ENCODE data around the gene COPS8.
A peak's percentile ranks its signal among the peaks of the same experiment; 100 is the strongest.

The COPS8 gene

DNA sequence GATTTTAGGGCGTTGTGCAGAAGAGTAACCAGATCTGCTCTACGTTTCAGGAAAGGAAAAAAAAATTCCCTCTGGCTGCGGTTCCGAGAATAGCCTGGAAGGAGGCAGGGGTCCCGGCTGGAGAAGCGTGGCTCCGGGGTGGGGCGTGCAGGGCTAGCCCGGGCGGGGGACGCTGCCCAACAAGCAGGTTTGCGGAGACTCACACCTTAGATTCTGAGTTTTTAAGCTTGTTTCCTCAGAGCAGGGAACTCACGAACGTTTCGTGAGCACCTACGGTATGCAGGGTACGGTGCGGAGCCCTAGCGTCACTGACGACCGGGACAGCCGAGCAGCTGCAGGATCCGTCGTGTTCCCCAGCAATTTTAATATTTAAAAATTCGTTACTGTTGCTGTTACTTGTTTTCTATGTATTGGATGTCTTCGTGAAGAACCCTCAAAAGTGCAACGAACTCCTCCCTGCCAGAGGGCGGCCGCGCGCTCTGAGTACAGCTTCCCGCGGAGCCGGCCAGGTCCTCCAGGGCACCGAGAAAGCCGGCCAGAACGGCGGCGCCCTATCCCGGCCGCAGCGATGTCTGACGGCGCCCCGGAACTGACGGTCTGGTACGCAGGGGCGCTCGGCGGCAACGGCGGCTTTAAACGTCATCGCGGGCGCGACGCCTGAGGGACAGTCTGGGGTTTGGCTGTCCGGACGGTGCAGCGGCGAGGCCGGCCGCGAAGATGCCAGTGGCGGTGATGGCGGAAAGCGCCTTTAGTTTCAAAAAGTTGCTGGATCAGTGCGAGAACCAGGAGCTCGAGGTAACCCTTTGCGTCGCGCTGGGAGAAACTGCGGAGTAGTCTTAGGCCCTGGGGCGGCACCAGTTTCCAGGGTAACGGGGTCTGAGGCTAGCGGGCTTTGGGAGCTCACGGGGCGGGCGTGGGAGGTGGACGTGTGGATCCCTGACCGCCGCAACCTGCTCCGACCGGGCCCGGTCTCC, at the start of gene COPS8:
Gene COPS8, plus strand, starts transcription at position 642 of the 974 bp plus-strand sequence. Its CDS starts 76 bp downstream, at position 718.
- no peaks in the 10 kb centered on the region for H3K9me3 Mint-ChIP-seq
- H3K4me1 Mint-ChIP-seq, result peaks cover 16% of the 10 kb centered on the region
- TF ChIP-seq, protein P1, sequence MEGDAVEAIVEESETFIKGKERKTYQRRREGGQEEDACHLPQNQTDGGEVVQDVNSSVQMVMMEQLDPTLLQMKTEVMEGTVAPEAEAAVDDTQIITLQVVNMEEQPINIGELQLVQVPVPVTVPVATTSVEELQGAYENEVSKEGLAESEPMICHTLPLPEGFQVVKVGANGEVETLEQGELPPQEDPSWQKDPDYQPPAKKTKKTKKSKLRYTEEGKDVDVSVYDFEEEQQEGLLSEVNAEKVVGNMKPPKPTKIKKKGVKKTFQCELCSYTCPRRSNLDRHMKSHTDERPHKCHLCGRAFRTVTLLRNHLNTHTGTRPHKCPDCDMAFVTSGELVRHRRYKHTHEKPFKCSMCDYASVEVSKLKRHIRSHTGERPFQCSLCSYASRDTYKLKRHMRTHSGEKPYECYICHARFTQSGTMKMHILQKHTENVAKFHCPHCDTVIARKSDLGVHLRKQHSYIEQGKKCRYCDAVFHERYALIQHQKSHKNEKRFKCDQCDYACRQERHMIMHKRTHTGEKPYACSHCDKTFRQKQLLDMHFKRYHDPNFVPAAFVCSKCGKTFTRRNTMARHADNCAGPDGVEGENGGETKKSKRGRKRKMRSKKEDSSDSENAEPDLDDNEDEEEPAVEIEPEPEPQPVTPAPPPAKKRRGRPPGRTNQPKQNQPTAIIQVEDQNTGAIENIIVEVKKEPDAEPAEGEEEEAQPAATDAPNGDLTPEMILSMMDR (IDR thresholded peaks at IDR 0.05; ENCODE audit: unreplicated experiment in 3 of 3), result peak; percentile 39 to 50 (median 47)
- no peaks in the 10 kb centered on the region for H3K27me3 Mint-ChIP-seq (ENCODE audit: low read depth)
- H3K4me3 Mint-ChIP-seq, result peak within 1 kb of the TSS; percentile 99 to 100 (median 100)
- peaks cover 6% of the 10 kb centered on the region for H3K36me3 Mint-ChIP-seq (ENCODE audit: low read depth)
- peak within 1 kb of the TSS; percentile 96 to 98 (median 97) for H3K27ac Mint-ChIP-seq

DNA sequence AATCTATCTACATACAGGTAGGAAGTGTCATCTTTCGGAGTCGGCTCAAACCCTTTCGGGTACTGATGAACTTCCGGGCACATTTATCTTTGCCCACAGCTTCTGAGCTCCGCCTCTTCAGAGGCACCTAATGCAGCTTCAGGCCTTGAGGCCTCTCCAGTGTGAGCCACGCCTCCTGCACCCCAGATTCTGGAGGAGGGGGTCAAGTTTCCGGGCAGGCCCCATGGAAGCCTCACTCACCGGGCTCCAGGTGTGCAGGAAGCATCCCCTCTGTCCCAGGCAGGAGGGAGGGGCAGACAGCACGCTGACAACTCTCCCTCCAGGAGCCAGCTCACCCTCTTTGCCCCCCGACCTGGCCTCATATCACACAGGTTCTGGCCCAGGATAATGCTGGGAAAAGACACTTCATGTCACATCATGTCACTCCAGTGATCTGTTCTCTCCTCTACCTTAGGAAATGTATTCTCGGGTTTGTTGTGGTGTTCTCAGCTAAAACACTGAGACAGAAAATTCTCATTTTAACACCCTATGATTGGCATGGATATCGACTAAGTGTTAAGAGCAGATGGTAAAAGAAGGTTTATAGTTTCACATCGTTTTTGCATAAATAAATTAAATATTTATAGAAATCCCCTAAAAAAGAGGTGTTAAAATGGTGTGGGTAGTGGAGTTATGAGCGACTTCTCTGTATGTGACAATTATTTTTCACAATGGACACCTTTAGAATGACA, 46.2 kb upstream of the COPS8 start:
- Mint-ChIP-seq H3K27ac (no peak overlapping the region), H3K27me3 (ENCODE audit: low read depth) (no peaks in the 10 kb centered on the region), H3K9me3 (no peaks in the 10 kb centered on the region), H3K4me1 (peaks cover 7% of the 10 kb centered on the region), H3K4me3 (no peak overlapping the region), H3K36me3 (ENCODE audit: low read depth) (no peaks in the 10 kb centered on the region)
- TF ChIP-seq, protein P1 (IDR thresholded peaks at IDR 0.05; ENCODE audit: unreplicated experiment in 3 of 3), result no peak

DNA sequence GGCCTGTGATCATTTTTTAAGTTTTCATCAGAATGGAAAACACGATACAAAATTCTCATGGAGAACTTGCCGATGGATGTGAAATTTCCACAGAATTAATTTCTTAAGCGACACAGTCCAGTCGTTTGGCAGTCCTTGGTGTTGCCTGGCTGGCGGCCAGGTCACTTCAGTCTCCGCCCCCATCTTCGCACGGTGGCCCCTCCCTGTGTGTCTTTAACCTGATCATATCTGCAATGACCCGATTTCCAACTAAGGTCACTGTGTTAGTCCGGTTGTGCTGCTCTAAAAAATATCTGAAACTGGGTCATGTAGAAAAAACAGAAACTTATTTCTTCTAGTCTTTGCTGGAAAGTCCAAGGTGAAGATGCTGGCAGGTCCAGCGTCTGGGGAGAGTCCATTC, 44.5 kb upstream of the COPS8 start:
- peaks cover 2% of the 10 kb centered on the region for H3K9me3 Mint-ChIP-seq
- H3K36me3 Mint-ChIP-seq (ENCODE audit: low read depth), result no peaks in the 10 kb centered on the region
- peaks cover 5% of the 10 kb centered on the region for H3K27me3 Mint-ChIP-seq (ENCODE audit: low read depth)
- no peak overlapping the region for H3K4me3 Mint-ChIP-seq
- peaks cover 7% of the 10 kb centered on the region for H3K4me1 Mint-ChIP-seq
- TF ChIP-seq, protein P1 (IDR thresholded peaks at IDR 0.05; ENCODE audit: unreplicated experiment in 3 of 3), result no peak
- no peak overlapping the region for H3K27ac Mint-ChIP-seq

DNA sequence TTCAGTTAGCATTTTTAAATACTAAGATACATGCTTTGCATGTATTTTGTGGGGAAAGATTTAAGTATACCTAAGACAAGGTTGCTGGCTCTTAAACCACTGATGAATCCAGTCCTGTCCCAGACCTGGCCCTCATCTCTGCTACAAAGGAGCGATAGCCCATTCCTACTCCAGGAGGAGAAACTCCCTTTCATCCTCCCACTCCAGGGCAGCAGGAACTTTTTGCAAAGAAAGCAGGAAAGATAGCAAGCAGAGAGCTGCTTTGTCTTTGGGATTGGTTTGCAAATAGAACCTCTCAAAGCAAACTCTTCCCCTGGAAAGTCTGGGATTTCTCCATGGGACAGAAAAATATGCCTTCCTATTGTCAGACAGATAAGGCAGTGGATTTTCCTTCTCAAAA, 43.6 kb upstream of the COPS8 start:
- peaks cover 7% of the 10 kb centered on the region for H3K27me3 Mint-ChIP-seq (ENCODE audit: low read depth)
- H3K4me1 Mint-ChIP-seq, result peaks cover 7% of the 10 kb centered on the region
- H3K36me3 Mint-ChIP-seq (ENCODE audit: low read depth), result peaks cover 1% of the 10 kb centered on the region
- TF ChIP-seq, protein P1 (IDR thresholded peaks at IDR 0.05; ENCODE audit: unreplicated experiment in 3 of 3), result no peak
- H3K9me3 Mint-ChIP-seq, result peaks cover 3% of the 10 kb centered on the region
- no peak overlapping the region for H3K4me3 Mint-ChIP-seq
- H3K27ac Mint-ChIP-seq, result peak overlapping the region in 2 of 3 experiments; percentile 10 to 48

DNA sequence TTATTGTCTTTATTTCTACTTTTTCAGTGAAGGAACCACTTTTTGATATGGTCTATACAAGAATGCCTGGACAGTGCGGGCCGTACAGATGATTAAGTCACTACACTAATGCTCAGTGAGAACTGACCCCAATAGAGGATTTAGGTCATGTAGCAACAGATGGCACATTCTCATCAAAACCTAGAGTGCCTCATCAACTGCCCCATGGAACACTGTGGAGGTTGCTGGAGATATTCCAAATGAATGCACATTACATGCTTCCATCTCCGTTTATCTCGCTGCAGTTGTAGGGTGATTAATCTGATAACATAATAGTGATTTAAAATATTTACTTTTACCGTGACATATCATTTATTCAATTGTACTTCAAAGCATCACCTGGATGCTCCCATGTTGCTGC, 41.8 kb upstream of the COPS8 start:
- H3K27ac Mint-ChIP-seq, result no peak overlapping the region
- H3K9me3 Mint-ChIP-seq, result peaks cover 17% of the 10 kb centered on the region
- H3K4me1 Mint-ChIP-seq, result peaks cover 7% of the 10 kb centered on the region
- peaks cover 8% of the 10 kb centered on the region for H3K36me3 Mint-ChIP-seq (ENCODE audit: low read depth)
- TF ChIP-seq, protein P1 (IDR thresholded peaks at IDR 0.05; ENCODE audit: unreplicated experiment in 3 of 3), result no peak
- peaks cover 10% of the 10 kb centered on the region for H3K27me3 Mint-ChIP-seq (ENCODE audit: low read depth)
- no peak overlapping the region for H3K4me3 Mint-ChIP-seq

Measured in nephron (organoid).